Mesothelial cell of epicardium (in vitro differentiated cells): ENCODE data around the gene ACCSL. TPM values are rescaled to one million over a fixed set of nuclear protein-coding genes. Genes with fewer than 3 reads are reported as not detected.

Source experiments
- DNase-seq, 2 experiments: peaks; one replicate each; pipeline ENCODE4 v3.0.0; 2021; ENCODE audit warnings: low spot score in 2 of 2; ENCODE audit not compliant: unreplicated experiment in 2 of 2
- H3K27ac Mint-ChIP-seq: 2 replicates; pipeline ENCODE4 v1.8.0; 2021; ENCODE audit warnings: mixed read lengths
- H3K27me3 Mint-ChIP-seq: 2 replicates; pipeline ENCODE4 v1.8.0; 2021; ENCODE audit warnings: low read depth, mixed read lengths
- H3K36me3 Mint-ChIP-seq: 2 replicates; pipeline ENCODE4 v1.8.0; 2021; ENCODE audit warnings: mixed read lengths
- H3K4me1 Mint-ChIP-seq: 2 replicates; pipeline ENCODE4 v1.8.0; 2021; ENCODE audit warnings: mixed read lengths
- H3K4me3 Mint-ChIP-seq: 2 replicates; pipeline ENCODE4 v1.8.0; 2021; ENCODE audit warnings: mild to moderate bottlenecking, moderate library complexity, mixed read lengths
- H3K9me3 Mint-ChIP-seq: 2 replicates; pipeline ENCODE4 v1.8.0; 2021; ENCODE audit warnings: mixed read lengths
- CTCF ChIP-seq: fragments of 200-600 bp; sonication (generic); IDR thresholded peaks from one replicate; pipeline ENCODE4 v1.5.0; 2021; ENCODE audit warnings: antibody characterized with exemption; ENCODE audit not compliant: unreplicated experiment
- total RNA-seq: library from RNA; stranded (reverse); gene quantifications from 3 replicates; pipeline ENCODE4 v1.2.1, GENCODE V29; 2021

ACCSL gene
- total RNA-seq, 1 donor from 2014 or later, result not detected

DNA sequence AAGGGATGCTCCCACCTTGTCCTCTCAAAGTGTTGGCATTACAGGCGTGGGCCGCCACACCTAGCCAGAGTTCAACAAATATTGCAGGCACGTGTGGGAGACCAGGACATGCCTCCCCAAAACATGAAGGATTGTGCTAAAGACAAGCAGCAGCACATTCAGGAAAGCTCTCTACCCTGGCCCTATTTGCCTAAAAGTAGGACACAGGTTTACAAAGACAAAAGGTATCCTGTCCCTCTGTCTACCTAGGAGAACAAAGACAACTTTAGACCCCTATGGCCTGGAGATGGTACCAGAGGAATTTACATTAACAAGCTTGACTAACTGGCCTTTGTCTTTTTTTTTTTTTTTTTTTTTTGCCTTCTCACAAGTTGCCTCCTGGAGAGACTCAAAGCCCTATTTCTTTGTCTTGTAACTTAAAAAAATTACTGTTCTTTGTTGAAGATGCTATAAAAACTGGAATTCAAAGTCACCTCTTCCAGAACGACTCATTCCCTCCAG, 17.4 kb downstream of the ACCSL start:
- no peak for TF ChIP-seq CTCF
- peaks cover 21% of the 10 kb centered on the region for H3K4me1 Mint-ChIP-seq
- peak overlapping the region; percentile 90 for H3K27ac Mint-ChIP-seq
- DNase-seq, result no peak
- H3K4me3 Mint-ChIP-seq, result peak overlapping the region; percentile 87
- H3K9me3 Mint-ChIP-seq, result no peaks in the 10 kb centered on the region
- H3K27me3 Mint-ChIP-seq, result no peaks in the 10 kb centered on the region
- H3K36me3 Mint-ChIP-seq, result peaks cover 8% of the 10 kb centered on the region

- Mint-ChIP-seq H3K9me3 (no peaks in the 10 kb centered on the region), H3K36me3 (peaks cover 12% of the 10 kb centered on the region), H3K27me3 (no peaks in the 10 kb centered on the region), H3K4me3 (peak within 1 kb of the TSS; percentile 87), H3K27ac (peak within 1 kb of the TSS; percentile 90), H3K4me1 (peaks cover 21% of the 10 kb centered on the region)
- DNase-seq, result peak; percentile 81 to 91
- TF ChIP-seq CTCF, result peak; percentile 72
These were observed 18.3 kb downstream of the ACCSL start, which contains the start of gene ACCS for GRCh38 chr11:44065841-44066731. Gene ACCS, plus strand, starts transcription at chr11:44066270. Its CDS starts 1,358 bp downstream, at chr11:44067628.

DNA sequence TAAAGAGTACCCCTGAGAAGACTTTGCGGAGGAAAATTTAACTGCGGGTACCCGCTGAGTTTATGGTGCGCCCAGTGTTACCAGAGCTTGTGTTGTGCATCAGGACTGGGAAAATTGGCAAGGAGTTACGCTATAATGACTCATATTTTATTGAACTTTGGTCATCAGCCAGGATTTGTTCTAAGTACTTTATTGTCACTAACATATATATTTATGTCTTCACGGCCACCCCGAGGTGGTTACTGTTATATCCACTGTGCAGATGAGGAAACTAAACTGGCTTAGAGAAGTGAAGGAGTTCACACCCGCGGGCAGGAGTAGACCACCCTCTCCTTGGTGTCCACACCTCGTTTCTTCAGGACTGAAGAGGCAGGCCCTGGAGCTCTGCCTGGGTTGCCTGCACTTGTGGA, 19.0 kb downstream of the ACCSL start:
- peaks cover 16% of the 10 kb centered on the region for H3K36me3 Mint-ChIP-seq
- H3K27me3 Mint-ChIP-seq, result no peaks in the 10 kb centered on the region
- peak overlapping the region; percentile 90 for H3K27ac Mint-ChIP-seq
- no peak for DNase-seq
- peak overlapping the region; percentile 87 for H3K4me3 Mint-ChIP-seq
- no peak for TF ChIP-seq CTCF
- peaks cover 21% of the 10 kb centered on the region for H3K4me1 Mint-ChIP-seq
- H3K9me3 Mint-ChIP-seq, result no peaks in the 10 kb centered on the region

GRCh38 chr11:44067266-44067665, 19.5 kb downstream of the ACCSL start:
- H3K27ac Mint-ChIP-seq, result peak overlapping the region; percentile 90

GRCh38 chr11:44068180-44068579, 20.4 kb downstream of the ACCSL start:
- no peak for TF ChIP-seq CTCF
- Mint-ChIP-seq H3K36me3 (peaks cover 18% of the 10 kb centered on the region), H3K4me1 (peaks cover 21% of the 10 kb centered on the region)

More at GRCh38 chr11:44067266-44067665, 19.5 kb downstream of the ACCSL start:
- H3K4me3 Mint-ChIP-seq, result peak overlapping the region; percentile 87
- H3K27me3 Mint-ChIP-seq, result no peaks in the 10 kb centered on the region
- no peak for TF ChIP-seq CTCF
- DNase-seq, result no peak
- peaks cover 16% of the 10 kb centered on the region for H3K36me3 Mint-ChIP-seq
- H3K9me3 Mint-ChIP-seq, result no peaks in the 10 kb centered on the region
- peaks cover 21% of the 10 kb centered on the region for H3K4me1 Mint-ChIP-seq

More at GRCh38 chr11:44068180-44068579, 20.4 kb downstream of the ACCSL start:
- DNase-seq, result no peak
- Mint-ChIP-seq H3K27me3 (no peaks in the 10 kb centered on the region), H3K4me3 (no peak overlapping the region), H3K27ac (no peak overlapping the region), H3K9me3 (no peaks in the 10 kb centered on the region)
